Measurements from ENCODE around the gene CCT3.
"Not testable (repeated sequence)": the region's sequence is repeated elsewhere in the genome, so short reads cannot be mapped to it uniquely, and the experiment has no call there.

CCT3 gene

DNA sequence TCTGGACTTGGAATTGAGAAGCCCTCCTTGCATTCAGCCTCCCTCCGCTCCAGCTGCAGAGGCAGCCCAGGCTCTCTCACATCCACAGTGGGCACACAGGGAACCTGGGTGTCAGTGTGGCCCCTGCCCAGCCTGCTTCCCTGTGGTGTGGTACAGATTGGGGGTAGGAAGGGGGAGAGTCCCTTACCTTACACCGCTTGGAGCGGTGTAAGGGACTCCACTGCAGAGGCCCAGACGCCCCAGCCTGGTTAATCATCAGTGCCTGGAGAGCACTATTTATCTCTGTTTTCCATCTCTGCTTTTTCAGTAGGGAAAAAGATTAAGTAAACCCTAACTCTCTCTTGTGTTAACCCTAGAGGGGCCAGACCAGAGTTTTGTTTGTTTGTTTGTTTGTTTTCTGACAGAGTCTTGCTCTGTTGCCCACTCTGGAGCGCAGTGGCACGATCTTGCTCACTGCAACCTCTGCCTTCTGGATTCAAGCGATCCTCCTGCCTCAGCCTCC, 30.1 kb upstream of the CCT3 start:
- DNase-seq: no peak

DNA sequence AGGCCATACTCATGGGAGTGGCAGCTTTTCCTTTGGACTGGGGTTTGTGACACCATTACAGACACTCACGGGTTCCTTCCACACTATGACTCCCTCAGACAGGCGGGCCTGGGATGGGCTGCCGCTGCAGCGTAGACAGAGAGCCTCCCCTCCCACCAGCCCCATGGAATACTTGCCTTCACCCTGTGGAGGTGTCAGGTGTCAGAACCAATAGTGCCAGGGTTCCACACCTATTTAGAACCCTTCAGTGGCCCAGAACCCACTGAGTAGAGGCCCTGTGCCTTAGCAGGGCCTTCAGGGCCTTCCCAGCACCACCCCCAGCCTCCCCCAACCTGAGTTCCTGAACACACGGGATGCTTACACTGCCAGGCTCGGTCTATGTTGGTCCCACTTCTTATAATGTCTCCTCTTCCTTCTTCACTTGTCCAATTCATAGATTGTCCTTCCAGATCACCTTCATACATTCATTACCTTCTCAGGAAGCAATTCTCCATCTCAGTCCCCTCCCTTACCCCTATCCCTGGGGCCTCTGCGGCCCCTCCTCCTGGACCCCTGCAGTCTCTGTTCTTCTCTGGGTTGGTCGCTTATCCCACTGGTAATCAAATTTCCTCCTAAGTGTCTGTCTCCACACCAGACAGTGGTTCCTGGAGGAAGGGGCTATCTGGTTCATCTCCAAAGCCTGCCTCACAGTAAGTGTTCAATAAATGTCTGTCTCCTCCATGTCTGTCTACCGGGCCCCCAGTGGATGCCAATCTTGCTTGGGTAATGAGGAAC, 29.5 kb upstream of the CCT3 start:
- no peak for DNase-seq

DNA sequence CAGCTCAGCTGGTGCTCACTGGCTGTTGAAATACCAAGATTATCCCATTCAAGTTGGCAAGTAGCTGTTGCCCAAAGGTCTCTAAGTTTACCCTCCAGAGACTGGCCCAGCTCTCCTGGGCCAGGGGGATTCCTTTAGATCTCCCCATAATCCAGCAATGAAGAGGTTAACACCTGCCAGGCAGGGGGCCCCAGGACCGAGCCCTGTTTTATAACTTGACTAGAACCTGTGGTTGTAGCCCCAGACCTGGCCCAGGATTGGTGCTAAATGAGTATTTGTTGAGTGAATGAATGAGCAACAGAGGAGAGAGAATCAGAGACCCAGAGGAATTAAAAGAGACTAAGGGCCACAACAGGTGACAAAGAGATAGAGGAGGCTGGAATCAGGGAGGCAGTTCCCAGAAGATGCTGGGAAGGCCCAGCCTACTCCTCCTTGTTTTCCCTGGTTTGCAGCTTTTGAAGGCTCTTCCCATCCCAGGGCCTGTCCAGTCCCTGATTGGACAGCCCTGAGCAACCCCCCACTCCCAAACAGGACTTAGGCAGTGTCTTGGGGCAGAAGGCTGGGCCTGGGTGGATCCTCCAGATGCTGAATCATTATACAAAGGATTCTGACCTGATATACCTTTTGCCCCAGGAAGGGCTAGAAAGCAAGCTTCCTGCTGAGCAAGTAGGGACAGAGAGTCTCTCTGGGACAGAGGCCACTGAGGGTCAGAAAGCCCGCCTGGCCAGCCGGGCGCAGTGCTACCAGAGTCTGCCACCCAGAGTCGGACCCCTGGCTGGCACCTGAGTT, 28.5 kb upstream of the CCT3 start:
- DNase-seq: no peak

DNA sequence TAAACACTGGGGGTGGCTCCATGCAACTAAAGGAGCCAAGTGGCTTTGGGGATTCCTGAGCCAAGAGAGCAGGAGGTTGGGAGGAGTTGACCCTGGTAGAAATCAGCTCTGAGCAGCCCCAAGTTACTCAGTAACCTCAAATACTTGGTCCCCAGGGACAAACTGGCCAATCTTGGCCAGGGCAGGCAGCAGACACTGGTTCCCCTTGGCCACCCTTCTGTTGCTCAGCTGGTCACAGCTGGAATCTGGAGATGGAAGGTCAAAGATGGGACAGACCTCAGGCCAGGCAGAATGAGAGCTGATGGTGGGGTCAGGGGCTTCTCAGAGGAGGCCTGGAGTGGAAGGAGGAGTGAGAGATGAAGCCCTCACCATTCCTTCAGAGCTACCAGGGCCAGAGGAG, 27.7 kb upstream of the CCT3 start:
- no peak for DNase-seq

DNA sequence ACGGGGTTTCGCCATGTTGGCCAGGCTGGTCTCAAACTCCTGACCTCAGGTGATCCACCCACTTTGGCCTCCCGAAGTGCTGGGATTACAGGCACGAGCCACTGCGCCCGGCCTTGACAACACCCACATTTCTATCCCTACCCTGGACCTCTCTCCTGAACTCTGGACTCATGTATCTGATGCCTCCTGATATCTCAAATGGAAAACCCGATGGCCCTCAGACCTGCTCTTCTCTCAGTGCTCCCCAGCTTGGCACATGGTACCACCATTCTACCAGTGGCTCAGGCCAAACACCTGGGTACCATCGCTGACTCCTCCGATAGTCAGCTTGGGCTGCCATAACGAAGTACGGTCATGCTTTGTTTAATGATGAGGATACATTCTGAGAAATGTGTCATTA, 22.4 kb upstream of the CCT3 start:
- DNase-seq: no peak

DNA sequence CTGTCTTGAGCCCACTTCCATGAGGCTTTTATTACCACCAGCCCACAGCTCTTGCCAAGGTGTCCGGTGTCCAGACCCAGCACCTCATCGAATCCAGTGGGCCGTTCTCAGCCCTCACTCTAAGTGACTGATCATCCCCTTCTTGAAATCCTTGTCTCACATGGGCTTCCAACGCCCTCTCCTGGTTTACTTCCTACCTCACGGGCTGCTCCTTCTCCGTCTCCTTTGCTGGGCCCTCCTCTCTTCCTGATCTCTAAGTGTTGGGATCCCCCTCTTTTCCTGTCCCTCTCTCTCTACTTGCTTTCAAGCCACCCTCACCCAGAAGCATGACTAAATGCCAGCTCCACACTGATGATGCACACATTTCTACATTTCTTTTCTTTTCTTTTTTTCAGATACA, 21.9 kb upstream of the CCT3 start:
- DNase-seq: no peak

DNA sequence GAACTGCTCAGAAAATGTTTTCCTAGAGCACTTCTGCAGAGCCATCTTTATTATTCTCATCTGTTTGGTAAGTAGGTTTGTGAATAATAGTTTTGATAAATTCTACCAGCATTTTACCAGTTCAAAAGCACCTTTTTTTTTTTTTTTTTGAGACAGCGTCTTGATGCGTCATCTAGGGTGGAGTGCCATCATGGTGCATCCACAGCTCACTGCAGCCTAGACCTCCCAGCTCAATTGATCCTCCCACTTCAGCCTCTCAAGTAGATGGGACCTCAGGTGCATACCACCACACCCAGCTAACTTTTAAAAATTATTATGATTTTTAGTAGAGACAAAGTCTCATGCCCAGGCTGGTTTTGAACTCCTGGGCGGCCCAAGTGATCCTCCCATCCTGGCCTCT, 21.2 kb upstream of the CCT3 start:
- no peak for DNase-seq

DNA sequence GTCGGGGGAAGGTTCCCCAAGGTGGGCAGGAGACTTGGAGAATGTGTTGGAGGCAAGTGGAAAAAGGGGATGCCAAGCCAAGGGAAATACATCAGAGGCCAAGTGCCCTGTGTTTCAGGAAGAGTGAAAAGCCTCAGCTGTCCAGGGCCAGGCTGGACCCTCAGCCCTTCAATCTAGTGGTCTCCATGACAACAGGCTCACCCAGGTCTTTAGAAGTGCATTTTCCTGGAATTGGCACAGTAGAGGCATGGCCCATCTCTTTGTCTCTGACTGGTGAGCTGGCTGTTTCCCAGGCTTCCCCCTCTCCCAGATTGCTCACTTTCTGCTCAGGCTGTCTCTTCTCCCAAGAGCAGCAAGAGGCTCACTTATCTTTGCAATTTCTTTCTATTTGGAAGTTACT, 20.5 kb upstream of the CCT3 start:
- DNase-seq: no peak

DNA sequence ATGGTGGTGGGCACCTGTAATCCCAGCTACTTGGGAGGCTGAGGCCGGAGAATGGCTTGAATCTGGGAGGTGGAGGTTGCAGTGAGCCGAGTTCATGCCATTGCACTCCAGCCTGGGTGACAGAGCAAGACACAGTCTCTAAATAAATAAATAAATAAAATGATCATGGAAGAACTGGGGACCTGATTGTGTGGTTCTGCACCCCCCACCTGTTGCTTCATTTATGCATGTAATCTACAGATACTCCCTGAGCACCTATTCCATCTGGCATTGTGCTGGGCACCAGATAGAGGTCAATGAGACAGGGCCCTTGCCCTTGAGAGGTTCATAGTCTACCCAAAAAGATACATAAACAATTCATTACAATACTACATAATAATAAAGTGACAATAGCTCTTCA, 19.9 kb upstream of the CCT3 start:
- DNase-seq: no peak

DNA sequence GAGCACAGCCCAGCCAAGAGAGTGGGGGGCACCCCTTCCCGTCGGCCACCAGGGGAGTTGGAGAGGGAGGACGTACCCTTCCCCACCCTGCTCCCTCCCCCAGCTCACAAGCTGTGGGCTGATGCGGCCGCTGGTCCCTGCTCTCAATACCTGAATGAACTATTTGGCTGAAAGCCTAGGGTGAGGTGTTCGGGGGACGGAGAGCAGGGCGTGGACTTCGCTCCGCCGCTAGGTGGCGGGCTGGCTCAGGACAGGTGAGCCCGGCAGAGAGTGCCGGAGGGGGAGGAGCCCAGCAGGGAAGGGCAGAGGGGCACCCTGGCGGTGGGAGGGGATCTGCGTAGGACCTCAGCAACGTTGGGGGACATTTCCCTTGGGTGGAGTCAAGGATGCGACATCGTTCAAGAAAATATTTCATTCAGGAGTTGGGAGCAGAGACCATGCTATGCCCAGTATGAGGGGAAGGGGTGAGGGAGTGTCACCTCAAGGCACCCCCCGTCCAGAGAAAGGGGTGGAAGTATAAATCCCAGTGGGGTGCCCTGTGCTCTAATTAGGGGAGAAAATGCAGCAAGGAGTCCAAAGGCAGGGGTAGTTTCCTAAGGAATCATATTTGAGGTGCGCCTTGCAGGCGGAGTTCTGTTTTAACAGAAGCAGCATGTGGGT, 18.9 kb upstream of the CCT3 start:
- peak in 3 of 4 experiments; percentile 14 to 65 (median 24) for DNase-seq

DNA sequence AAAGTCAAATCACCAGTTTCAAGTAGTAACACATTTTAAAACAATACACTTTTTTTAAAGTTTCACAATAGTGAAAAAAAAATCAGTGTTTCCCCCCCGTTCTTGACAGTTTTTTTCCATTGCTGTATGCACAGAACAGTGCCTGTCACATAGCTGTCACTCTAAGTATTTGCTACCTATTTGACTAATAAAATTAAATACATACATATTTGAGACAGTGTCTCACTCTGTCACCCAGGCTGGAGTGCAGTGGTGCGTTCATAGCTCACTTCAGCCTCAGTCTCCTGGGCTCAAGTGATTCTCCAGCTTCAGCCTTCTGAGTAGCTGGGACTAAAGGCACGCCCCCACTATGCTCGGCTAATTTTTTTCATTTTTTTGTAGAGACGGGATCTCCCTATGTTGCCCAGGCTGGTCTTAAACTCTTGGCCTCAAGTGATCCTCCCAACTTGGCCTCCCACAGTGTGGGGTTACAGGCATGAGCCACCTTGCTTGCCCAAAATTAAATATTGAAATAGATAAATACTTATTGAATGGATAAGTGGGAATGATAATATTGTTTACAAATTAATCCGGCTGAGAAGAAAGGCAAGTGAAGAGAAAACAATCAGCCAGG, 18.3 kb upstream of the CCT3 start:
- no peak for DNase-seq

DNA sequence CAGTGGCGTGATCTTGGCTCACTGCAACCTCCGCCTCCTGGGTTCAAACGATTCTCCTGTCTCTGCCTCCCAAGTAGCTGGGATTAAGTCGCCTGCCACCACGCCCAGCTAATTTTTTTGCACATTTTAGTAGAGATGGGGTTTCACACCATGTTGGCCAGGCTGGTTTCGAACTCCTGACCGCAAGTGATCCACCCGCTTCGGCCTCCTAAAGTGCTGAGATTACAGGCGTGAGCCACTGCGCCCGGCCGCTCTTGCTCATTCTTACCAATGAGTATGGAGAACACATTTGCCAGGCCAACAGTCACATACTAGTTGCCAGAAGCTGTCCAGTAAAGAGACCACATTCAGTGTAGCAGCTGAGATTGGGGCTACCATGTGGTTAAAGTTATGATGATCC, 14.4 kb upstream of the CCT3 start:
- not testable (repeated sequence) for DNase-seq

DNA sequence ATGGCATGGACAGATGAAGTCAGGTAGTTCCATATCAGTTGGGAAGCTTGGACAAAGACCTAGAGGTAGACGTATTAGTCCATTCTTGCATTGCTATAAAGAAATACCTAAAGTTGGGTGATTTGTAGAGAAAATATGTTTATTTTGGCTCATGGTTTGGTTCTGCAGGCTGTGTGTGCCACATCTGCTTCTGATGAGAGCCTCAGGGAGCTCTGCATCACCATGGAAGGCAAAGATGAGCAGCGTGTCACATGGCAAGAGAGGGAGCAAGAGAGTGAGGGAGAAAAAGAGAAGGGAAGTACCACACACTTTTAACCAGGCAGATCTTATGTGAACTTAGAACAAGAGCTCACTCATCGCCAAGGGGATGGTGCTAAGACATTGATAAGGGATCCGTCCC, 9.2 kb upstream of the CCT3 start:
- DNase-seq: no peak

DNA sequence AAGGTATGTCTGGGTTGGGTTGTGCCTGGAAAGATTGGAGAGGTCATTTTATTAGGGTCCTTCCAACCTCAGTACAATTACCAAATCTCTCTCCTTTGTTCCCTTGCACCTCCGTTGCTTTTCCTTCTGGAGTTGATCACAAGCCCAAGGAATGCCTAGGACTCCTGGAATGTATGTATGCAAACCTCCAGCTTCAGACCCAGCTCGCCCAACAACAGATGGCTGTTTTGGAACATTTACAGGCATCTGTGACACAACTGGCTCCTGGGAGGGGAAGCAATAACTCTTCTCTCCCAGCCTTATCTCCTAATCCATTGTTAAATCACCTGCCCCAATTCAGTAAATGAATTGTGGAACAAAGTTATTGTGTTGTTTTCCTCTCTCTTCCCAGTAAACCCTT, 8.5 kb upstream of the CCT3 start:
- no peak for DNase-seq

DNA sequence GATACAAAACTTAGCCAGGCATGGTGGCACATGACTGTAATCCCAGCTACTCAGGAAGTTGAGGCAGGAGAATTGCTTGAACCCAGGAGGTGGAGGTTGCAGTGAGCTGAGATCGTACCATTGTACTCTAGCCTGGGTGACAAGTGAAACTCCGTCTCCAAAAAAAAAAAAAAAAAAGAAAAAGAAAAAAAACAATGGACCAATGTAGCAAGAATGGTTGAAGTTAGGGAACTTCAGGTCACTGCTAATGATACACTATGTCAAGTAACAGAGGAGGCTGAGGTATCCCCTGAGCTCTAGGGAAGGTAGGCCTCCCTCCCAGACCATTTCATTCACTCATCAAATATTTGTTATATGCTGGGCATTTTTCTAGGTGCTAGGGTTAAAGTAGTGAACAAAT, 7.9 kb upstream of the CCT3 start:
- not testable (repeated sequence) for DNase-seq

DNA sequence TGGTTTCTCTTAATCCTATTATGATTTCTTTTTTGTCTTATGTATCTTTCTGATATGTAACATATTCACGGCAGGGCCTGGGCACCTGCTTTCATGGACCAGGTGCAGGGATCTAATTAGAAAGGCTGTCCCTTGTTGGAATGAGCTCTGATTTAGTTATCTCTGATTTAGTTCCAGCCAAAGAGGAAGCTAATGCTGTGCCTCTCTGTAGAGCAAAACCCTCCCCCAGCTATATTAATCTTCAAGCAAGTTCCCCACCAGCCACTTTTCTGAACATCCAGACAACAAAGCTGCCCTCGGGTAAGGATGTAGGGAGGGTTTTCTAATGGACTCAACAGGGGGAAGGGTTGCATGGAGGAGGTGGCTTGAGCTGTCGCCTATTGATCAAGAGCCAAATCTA, 6.3 kb upstream of the CCT3 start:
- DNase-seq: no peak

DNA sequence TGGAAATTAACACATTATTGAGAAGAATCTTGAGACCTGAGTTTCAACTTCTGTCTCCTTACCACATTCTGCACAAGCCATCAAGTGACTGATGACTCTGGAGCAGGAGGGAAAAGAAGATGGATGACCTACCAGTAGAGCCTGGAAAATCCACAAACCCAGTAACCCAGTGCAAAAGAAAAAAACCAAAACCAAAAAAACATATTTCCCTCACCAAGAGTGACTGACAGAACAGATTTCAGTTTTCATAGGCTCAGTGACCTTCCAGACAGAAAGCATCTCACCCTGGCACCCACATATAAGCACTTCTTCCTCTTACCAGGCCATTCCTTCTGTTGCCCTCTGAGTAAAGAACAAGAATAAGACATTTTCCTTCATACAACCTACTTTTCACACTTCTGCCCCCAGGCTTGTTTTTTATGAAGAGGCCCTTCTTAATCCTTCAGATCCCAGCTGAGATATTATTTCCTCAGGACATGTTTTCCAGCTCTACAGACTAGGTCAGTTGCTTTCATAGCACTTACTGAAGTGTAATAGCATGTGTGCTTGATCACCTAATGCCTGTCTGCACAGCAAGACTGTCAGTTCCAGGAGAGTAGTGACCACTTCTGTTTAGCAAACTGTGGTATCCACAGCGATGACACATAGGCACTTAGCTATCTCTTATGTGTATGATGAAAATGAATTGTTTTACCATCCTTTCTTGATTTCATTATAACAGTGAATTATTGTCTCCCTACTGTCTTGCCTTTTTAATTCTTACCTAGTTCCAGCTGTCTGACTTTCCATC, 4.3 kb upstream of the CCT3 start:
- no peak for DNase-seq

DNA sequence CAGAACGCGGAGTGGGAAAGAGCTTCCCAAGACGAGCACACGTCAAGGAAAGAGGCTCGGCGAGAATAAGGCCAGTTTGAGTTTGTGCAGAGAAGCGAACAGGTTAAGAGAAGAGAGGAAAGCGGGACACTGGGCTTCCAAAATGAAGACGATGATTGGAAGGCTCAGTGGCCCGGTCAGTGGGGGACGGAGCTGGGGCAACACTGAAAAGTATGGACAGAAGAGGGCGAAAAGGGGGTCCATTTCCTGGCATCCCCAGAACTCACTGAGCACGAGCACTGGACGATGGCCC, 258 bp downstream of the CCT3 start:
- peak in 2 of 4 experiments; percentile 8 to 18 for DNase-seq

DNA sequence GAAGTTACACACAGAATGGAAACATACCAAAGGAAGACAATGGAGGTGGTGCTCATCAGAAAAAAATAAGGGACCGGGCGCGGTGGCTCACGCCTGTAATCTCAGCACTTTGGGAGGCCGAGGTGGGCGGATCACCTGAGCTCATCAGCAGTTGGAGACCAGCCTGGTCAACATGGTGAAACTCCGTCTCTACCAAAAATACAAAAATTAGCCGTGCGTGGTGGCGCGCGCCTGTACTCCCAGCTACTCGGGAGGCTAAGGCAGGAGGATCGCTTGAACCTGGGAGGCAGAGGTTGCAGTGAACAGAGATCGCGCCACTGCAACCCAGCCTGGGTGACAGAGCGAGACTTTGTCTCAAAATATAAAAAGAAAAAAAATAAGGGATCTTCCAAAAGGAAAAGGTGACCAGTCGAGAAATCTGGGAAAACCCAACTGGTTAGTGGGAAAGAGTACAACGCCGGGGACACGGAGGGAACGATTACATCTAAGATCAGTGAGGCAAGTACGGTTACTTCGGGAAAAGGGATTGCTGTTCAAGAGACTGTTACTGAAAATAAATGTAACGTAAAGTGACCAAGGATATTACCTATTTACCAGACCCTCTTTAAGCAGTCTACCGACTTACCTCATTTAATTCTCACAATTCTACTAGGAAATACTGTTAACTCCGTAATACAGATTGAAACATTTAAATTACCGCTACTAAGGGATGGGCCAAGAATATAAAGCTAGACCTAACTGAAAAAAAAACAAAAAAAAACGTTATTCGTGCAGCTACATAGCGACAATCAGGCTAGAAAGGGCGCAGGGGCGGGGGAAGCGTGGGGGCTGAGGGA, 822 bp downstream of the CCT3 start:
- no peak for DNase-seq

DNA sequence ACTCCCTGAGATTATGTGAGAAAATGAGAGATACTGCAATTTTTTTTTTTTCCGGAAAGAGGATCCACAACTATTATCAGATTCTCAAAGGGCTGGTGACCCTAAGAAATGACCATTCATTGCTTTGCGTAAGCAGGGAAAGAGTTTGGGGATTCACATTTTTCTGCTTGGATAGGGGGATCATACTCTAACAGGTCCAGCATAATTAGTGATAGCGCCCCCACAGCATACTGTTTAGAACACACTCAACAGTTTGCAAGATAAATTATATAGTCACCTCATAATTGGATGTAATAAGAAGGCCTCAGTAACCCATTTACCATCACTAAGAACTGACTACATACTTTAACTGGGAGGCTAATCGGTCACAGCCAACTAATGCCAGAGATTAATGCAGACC, 1.9 kb downstream of the CCT3 start:
- no peak for DNase-seq

DNA sequence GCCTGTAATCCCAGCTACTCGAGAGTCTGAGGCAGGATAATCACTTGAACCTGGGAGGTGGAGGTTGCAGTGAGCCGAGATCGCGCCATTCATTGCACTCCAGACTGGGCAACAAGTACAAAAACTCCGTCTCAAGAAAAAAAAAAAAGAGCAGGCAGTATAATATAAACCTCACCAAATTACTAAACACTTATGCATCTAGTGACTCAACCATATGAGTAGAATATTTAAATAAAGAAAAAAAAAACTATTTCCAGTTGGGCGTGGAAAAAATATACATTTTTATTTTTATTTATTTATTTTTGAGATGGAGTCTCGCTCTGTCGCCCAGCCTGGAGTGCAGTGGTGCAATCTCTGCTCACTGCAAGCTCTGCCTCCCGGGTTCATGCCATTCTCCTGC, 14.9 kb downstream of the CCT3 start:
- DNase-seq: not testable (repeated sequence)

DNA sequence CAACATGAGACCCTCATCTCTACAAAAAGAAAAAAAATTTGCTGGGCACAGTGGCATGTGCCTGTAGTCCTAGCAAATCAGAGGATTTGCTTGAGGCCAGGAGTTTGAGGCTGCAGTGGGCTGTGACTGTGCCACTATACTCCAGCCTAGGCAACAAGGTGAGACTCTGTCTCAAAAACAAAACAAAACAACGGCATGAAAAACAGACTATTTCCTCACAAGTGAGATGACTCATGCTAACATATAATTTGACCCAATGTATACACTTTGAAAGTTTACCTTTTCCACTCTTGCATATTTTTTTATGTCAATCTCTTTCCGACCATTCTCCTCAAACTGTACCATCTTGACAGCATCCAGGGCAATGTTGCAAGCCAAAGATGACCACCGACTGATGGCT, 17.5 kb downstream of the CCT3 start:
- no peak for DNase-seq
